Spleen (tissue), 7 donors: ENCODE data around the gene NPAS4.

Source experiments
- POLR2A ChIP-seq, 3 donors: fragments of 450-650 bp; IDR thresholded peaks; one replicate each; pipeline ENCODE4 v1.5.1; 2017; ENCODE audit warnings: antibody characterized with exemption in 3 of 3, mild to moderate bottlenecking in 1 of 3
- POLR2AphosphoS5 ChIP-seq, 3 donors: sonication (generic); formaldehyde crosslinking; IDR thresholded peaks; one replicate each; pipeline ENCODE4 v1.5.1; 2017; ENCODE audit warnings: antibody characterized with exemption in 3 of 3
- TF ChIP-seq, protein P1 (sequence below), 11 experiments: fragments of 200-600 bp in 7 of 11; fragments of 450-650 bp in 4 of 11; sonication (generic) in 4 of 11; IDR thresholded peaks in 8 of 11; conservative IDR thresholded peaks in 3 of 11; 1 replicate in 7 of 11; 2 replicates in 4 of 11; pipeline versions ENCODE4 v1.4.0 to v1.8.0; 2016 to 2021; ENCODE audit warnings: antibody characterized with exemption in 11 of 11, inconsistent platforms in 4 of 11, mild to moderate bottlenecking in 1 of 11
- donor health status: DM: no; HTN: no; CAD: no; lungs with moderate emphysema.
- donor health status: DM: no; HTN: no; CAD: no.
- donor health status: DM: no; HTN: no; CAD: no.

DNA sequence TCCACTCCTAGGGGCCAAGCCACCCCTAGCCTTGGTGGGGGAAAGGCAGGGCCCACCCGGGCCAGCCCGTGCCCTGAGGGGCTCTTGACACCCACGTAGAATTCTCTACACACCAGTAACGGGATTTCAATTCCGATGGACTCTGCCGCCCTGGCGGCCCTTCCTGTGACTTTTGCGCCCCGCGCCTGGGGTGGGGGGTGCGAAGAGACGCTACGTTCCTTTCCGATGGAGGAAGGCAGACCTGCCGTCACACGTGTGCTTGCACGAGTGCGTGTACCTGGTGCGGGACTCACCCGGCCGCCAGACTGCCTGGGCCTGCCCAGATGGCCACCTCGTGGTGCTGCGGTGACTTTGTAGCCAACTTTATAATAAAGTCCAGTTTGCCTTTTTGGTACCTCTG, 5.5 kb downstream of the NPAS4 start:
- TF ChIP-seq POLR2A (IDR thresholded peaks at IDR 0.05): no peak
- TF ChIP-seq, protein P1, sequence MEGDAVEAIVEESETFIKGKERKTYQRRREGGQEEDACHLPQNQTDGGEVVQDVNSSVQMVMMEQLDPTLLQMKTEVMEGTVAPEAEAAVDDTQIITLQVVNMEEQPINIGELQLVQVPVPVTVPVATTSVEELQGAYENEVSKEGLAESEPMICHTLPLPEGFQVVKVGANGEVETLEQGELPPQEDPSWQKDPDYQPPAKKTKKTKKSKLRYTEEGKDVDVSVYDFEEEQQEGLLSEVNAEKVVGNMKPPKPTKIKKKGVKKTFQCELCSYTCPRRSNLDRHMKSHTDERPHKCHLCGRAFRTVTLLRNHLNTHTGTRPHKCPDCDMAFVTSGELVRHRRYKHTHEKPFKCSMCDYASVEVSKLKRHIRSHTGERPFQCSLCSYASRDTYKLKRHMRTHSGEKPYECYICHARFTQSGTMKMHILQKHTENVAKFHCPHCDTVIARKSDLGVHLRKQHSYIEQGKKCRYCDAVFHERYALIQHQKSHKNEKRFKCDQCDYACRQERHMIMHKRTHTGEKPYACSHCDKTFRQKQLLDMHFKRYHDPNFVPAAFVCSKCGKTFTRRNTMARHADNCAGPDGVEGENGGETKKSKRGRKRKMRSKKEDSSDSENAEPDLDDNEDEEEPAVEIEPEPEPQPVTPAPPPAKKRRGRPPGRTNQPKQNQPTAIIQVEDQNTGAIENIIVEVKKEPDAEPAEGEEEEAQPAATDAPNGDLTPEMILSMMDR (IDR thresholded peaks at IDR 0.05 in 8 of 11, conservative IDR thresholded peaks at IDR 0.05 in 3 of 11): no peak
- TF ChIP-seq POLR2AphosphoS5 (IDR thresholded peaks at IDR 0.05): no peak
